ENCODE data around the gene CCDC68. TPM values are rescaled to one million over a fixed set of nuclear protein-coding genes. Genes with fewer than 3 reads are reported as not detected.

CCDC68 gene
- total RNA-seq, 4 donors from 2014 or later, result 72.6 to 99.7 (median 84.7) TPM

GRCh38 chr18:54919412-54919811 lies 39.8 kb downstream of the CCDC68 start:
- H3K27me3 ChIP-seq, result no peaks in the 10 kb centered on the region
- H3K4me1 ChIP-seq, result no peaks in the 10 kb centered on the region
- no peaks in the 10 kb centered on the region for H3K9me3 ChIP-seq
- no peak overlapping the region for H3K4me3 ChIP-seq
- TF ChIP-seq CTCF (IDR thresholded peaks at IDR 0.05) (no peak), POLR2A (IDR thresholded peaks at IDR 0.05) (no peak)
- H3K27ac ChIP-seq, result no peak overlapping the region
- no peak for DNase-seq
- H3K36me3 ChIP-seq, result peaks cover 0 to 38% (median 5%) of the 10 kb centered on the region in 3 donors

DNA sequence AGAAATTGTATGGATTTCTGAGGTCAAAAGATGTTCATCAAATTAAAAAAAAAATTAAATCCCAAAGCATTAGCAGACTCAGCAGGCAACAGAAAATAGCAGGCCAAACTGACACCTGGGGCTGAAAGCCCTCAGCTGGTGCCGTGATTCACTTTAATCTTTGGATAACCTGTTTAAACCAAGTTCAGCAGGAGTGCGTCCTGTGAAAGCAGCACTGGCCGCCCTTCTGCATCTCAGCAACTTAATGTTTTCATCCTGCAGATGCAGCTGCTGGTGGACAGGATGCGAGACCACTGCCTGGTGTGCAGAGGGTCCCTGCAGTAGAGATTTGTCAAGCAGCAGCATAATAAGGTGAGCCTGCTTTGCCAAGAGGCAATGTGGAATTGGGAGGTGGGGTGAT lies 41.2 kb downstream of the CCDC68 start:
- peaks cover 0 to 36% (median 5%) of the 10 kb centered on the region in 3 donors for H3K36me3 ChIP-seq
- H3K4me3 ChIP-seq, result no peak overlapping the region
- no peak for DNase-seq
- TF ChIP-seq POLR2A (IDR thresholded peaks at IDR 0.05), result no peak
- no peak for TF ChIP-seq CTCF (IDR thresholded peaks at IDR 0.05)
- no peaks in the 10 kb centered on the region for H3K27me3 ChIP-seq
- H3K9me3 ChIP-seq, result no peaks in the 10 kb centered on the region
- no peaks in the 10 kb centered on the region for H3K4me1 ChIP-seq
- no peak overlapping the region for H3K27ac ChIP-seq

DNA sequence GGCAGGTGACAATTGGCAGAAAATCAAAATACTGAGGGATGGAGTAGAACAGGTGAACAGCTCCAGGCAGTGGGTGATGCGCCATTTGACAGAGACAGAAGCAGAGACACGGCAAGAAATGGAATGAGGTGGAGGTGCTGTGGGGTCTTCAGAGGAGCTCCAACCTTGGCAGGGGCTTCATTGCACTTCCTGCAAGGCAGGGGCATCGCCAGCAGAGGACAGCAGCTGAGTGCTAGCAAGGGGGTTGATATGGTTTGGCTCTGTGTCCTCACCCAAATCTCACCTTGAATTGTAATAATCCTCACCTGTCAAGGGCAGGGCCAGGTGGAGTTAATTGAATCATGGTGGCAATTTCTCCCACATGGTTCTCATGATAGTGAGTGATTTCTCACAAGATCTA lies 42.8 kb downstream of the CCDC68 start:
- peaks cover 0 to 26% (median 0%) of the 10 kb centered on the region in 3 donors for H3K36me3 ChIP-seq
- no peak for DNase-seq
- H3K27ac ChIP-seq, result no peak overlapping the region
- no peaks in the 10 kb centered on the region for H3K4me1 ChIP-seq
- no peaks in the 10 kb centered on the region for H3K27me3 ChIP-seq
- no peak overlapping the region for H3K4me3 ChIP-seq
- H3K9me3 ChIP-seq, result no peaks in the 10 kb centered on the region
- TF ChIP-seq CTCF (IDR thresholded peaks at IDR 0.05) (no peak), POLR2A (IDR thresholded peaks at IDR 0.05) (no peak)

- TF ChIP-seq CTCF (IDR thresholded peaks at IDR 0.05) (no peak), POLR2A (IDR thresholded peaks at IDR 0.05) (no peak)
- Histone ChIP-seq H3K9me3 (no peaks in the 10 kb centered on the region), H3K27ac (no peak overlapping the region), H3K4me1 (no peaks in the 10 kb centered on the region), H3K4me3 (no peak overlapping the region), H3K27me3 (no peaks in the 10 kb centered on the region), H3K36me3 (peaks cover 0 to 17% (median 0%) of the 10 kb centered on the region in 3 donors)
- DNase-seq, result no peak
Observed at GRCh38 chr18:54914816-54915215, 44.4 kb downstream of the CCDC68 start.

- Histone ChIP-seq H3K4me3 (no peak overlapping the region), H3K4me1 (no peaks in the 10 kb centered on the region), H3K9me3 (no peaks in the 10 kb centered on the region), H3K27ac (no peak overlapping the region), H3K36me3 (no peaks in the 10 kb centered on the region), H3K27me3 (no peaks in the 10 kb centered on the region)
- no peak for DNase-seq
- TF ChIP-seq POLR2A (IDR thresholded peaks at IDR 0.05), result no peak
- TF ChIP-seq CTCF (IDR thresholded peaks at IDR 0.05), result no peak
Observed at GRCh38 chr18:54911551-54911950, 47.7 kb downstream of the CCDC68 start.

Measured in Peyer's patch (tissue), 4 donors.